Neutrophil (primary cell): ENCODE results near the gene FHOD3.
"Not testable (repeated sequence)": the region's sequence is repeated elsewhere in the genome, so short reads cannot be mapped to it uniquely, and the experiment has no call there.

Experiments
- H3K27ac ChIP-seq: fragments of 200-600 bp; sonication (generic); 2 replicates; pipeline ENCODE4 v1.5.1; 2016; ENCODE audit warnings: mild to moderate bottlenecking, moderate library complexity
- H3K27me3 ChIP-seq: fragments of 200-600 bp; sonication (generic); 2 replicates; pipeline ENCODE4 v1.6.0; 2016; ENCODE audit warnings: mild to moderate bottlenecking
- H3K36me3 ChIP-seq: fragments of 200-600 bp; sonication (generic); 2 replicates; pipeline ENCODE4 v1.5.1; 2017
- H3K4me1 ChIP-seq, 2 experiments: fragments of 200-600 bp in 1 of 2; sonication (generic) in 1 of 2; 1 replicate in 1 of 2; 2 replicates in 1 of 2; pipeline versions ENCODE4 v1.5.1 to v1.6.1; 2013 to 2016; ENCODE audit warnings: low read depth in 1 of 2, low read length in 1 of 2, mild to moderate bottlenecking in 1 of 2, moderate library complexity in 1 of 2; ENCODE audit not compliant: control insufficient read depth in 1 of 2, insufficient read depth in 1 of 2
- H3K4me3 ChIP-seq, 2 experiments: fragments of 200-600 bp in 1 of 2; sonication (generic) in 1 of 2; 1 replicate in 1 of 2; 2 replicates in 1 of 2; pipeline ENCODE4 v1.5.1; 2013 to 2016; ENCODE audit warnings: low read depth in 1 of 2, low read length in 1 of 2, mild to moderate bottlenecking in 1 of 2, moderate library complexity in 1 of 2
- H3K9me3 ChIP-seq: fragments of 200-600 bp; sonication (generic); 2 replicates; pipeline ENCODE4 v1.5.1; 2016
- TF ChIP-seq, protein P1 (sequence below): fragments of 200-600 bp; sonication (generic); IDR thresholded peaks from 2 replicates; pipeline ENCODE4 v1.5.1; 2016; ENCODE audit warnings: antibody characterized with exemption

FHOD3 gene

DNA sequence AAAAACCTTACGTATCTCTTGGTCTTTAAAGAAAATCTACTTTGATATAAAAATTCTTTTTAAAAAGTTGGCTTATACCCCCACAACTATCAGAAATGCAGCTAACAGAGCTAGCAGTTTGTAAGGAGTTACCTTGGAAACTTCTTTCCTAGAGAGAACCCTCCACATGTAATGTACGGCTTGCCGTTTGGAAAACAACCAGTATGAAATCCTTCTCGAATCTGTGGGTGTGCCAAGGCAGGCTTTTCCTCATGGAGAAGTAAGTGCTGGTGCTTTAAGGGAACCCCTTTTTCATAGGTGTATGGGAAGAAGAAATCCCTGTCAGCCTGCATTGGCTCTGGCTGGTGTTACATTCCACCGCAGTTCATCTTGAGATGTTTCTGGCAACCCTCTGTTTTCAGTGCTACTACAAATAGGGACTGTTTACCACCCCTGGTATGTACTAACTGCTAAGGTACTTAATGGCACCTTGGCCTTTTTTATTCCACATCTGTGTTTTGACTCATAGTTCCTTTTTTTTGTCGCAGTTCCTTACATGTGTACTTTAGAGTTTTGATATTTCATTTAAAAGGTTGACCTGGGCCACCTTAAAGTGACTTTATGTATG lies 248.4 kb downstream of the FHOD3 start:
- H3K27ac ChIP-seq = no peak overlapping the region
- no peak overlapping the region for H3K4me3 ChIP-seq
- no peaks in the 10 kb centered on the region for H3K36me3 ChIP-seq
- H3K4me1 ChIP-seq = no peaks in the 10 kb centered on the region
- H3K9me3 ChIP-seq = no peaks in the 10 kb centered on the region
- TF ChIP-seq, protein P1, sequence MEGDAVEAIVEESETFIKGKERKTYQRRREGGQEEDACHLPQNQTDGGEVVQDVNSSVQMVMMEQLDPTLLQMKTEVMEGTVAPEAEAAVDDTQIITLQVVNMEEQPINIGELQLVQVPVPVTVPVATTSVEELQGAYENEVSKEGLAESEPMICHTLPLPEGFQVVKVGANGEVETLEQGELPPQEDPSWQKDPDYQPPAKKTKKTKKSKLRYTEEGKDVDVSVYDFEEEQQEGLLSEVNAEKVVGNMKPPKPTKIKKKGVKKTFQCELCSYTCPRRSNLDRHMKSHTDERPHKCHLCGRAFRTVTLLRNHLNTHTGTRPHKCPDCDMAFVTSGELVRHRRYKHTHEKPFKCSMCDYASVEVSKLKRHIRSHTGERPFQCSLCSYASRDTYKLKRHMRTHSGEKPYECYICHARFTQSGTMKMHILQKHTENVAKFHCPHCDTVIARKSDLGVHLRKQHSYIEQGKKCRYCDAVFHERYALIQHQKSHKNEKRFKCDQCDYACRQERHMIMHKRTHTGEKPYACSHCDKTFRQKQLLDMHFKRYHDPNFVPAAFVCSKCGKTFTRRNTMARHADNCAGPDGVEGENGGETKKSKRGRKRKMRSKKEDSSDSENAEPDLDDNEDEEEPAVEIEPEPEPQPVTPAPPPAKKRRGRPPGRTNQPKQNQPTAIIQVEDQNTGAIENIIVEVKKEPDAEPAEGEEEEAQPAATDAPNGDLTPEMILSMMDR = no peak
- no peaks in the 10 kb centered on the region for H3K27me3 ChIP-seq

DNA sequence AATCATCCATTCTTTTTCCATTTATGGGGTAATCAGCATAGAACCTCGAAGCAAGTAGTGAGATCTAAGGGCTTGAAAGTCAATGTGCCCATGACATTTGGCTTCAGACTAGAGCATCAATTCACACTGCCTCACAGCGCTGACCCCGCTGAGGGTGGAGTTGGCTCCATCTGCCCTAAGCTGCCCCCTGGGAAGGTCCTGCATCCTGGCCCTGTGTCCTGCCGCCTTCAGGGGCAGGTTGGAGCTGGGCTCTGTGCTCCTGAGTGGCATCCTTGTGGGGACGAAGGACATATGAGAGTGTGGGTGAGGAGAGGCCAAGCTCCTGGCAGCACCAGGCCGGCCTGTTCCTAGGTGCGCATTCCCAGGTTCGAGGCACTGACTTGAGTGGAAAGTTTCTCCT lies 249.4 kb downstream of the FHOD3 start:
- Histone ChIP-seq H3K27me3 (no peaks in the 10 kb centered on the region), H3K9me3 (no peaks in the 10 kb centered on the region), H3K4me1 (no peaks in the 10 kb centered on the region), H3K27ac (no peak overlapping the region), H3K4me3 (no peak overlapping the region), H3K36me3 (no peaks in the 10 kb centered on the region)
- TF ChIP-seq, protein P1 = no peak

DNA sequence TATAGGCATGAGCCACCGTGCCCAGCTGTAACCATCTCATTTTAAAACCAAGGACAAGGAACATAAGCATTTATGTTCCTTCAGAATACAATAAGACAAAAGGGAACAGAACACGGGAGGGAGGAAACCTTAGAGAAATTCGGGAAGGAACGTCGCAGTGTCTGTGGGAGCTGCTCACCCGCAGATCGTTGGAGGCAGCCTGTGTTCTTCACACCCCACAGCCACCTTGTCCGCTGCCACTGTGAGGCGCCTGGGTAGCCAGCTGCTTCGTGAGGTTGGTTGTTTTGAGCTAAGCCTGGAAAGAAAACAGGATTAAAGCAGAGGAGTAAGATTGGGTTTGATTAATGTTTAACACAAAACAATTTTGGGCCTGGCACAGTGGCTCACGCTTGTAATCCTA lies 250.0 kb downstream of the FHOD3 start:
- TF ChIP-seq, protein P1 = no peak
- H3K4me3 ChIP-seq = no peak overlapping the region
- H3K27ac ChIP-seq = no peak overlapping the region

GRCh38 chr18:36551274-36551673 lies 253.8 kb downstream of the FHOD3 start:
- not testable (repeated sequence) for H3K27me3 ChIP-seq, H3K9me3 ChIP-seq, H3K4me1 ChIP-seq, H3K36me3 ChIP-seq, H3K4me3 ChIP-seq, H3K27ac ChIP-seq

More for the DNA sequence above, 250.0 kb downstream of the FHOD3 start:
- Histone ChIP-seq H3K36me3 (no peaks in the 10 kb centered on the region), H3K9me3 (no peaks in the 10 kb centered on the region), H3K27me3 (no peaks in the 10 kb centered on the region), H3K4me1 (no peaks in the 10 kb centered on the region)

DNA sequence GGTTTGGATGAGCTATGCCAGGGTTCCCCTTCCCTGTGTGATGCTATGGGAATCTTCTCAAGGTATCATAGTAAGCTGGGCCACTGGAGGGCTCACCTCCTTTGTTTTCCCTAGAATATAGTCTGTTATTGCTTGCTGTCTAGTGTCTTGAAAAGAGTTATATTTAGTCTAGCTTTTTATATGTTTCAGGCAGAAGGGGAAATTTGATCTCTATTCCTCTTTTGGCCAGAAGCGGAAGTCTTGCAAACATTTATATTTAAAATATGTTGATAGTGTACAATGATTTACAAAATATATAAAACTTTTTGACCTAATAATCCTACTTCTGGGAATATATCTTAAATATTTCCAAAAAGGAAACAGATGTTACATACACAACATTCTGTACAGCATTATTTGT lies 260.7 kb downstream of the FHOD3 start:
- Histone ChIP-seq H3K36me3 (no peaks in the 10 kb centered on the region), H3K27me3 (no peaks in the 10 kb centered on the region), H3K4me1 (no peaks in the 10 kb centered on the region), H3K9me3 (no peaks in the 10 kb centered on the region), H3K27ac (no peak overlapping the region), H3K4me3 (no peak overlapping the region)
- TF ChIP-seq, protein P1 = no peak

DNA sequence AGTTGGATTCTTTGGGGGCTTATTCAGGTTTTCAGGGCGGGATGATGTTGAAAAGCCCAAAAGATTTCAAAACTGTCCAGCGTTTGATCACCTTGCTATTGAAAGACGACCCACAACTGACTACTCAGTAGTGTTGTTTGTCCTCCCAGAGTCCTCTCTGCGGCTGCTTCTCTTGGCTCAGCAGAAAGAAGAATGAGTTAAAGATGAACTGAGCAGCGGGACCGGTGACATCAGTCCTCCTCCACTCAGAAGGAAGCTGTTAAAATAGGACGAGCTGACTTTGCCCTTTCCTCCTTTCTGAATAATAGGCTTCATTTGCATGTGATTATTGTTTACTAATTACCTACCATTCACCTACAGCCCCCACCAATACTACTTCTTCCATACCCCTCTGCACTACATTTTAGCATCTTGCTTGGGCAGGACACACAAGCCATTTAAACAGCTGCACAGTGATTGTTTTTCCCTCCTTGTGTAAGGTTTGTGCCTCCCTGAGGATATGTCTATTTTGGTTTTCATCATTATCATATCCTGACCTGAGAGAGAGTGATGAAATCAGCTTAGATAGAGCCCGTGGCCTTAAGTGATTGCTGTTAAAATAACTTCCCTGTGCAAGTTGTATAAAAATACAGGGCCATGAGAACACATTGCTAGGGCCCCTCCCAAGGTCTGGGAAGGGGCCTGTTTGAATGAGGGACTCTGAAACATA lies 261.8 kb downstream of the FHOD3 start:
- no peak overlapping the region for H3K27ac ChIP-seq
- TF ChIP-seq, protein P1 = no peak
- H3K36me3 ChIP-seq = no peaks in the 10 kb centered on the region
- no peaks in the 10 kb centered on the region for H3K27me3 ChIP-seq
- no peak overlapping the region for H3K4me3 ChIP-seq
- H3K4me1 ChIP-seq = no peaks in the 10 kb centered on the region
- no peaks in the 10 kb centered on the region for H3K9me3 ChIP-seq
